Cardiac muscle cell (in vitro differentiated cells and primary cell): ENCODE data around the gene RCAN3. TPM values are rescaled to one million over a fixed set of nuclear protein-coding genes. Genes with fewer than 3 reads are reported as not detected.
"Not testable (repeated sequence)": the region's sequence is repeated elsewhere in the genome, so short reads cannot be mapped to it uniquely, and the experiment has no call there.

Experiments used
- DNase-seq, 2 donors: peaks; one replicate each; pipeline versions ENCODE4 v3.0.0 to v3.0.0-alpha.2; 2010 to 2017; ENCODE audit warnings: low read depth in 1 of 2, low spot score in 1 of 2
- H3K27ac ChIP-seq: fragments of 200-600 bp; sonication (generic); 2 replicates; pipeline ENCODE4 v1.5.1; 2016
- H3K27me3 ChIP-seq: fragments of 200-600 bp; sonication (generic); 2 replicates; pipeline ENCODE4 v1.6.0; 2016; ENCODE audit warnings: control low read depth
- H3K36me3 ChIP-seq: fragments of 200-600 bp; sonication (generic); 2 replicates; pipeline ENCODE4 v1.5.1; 2016; ENCODE audit warnings: control low read depth
- H3K4me1 ChIP-seq: fragments of 200-600 bp; sonication (generic); 2 replicates; pipeline ENCODE4 v1.8.1; 2017; ENCODE audit warnings: low read depth, mild to moderate bottlenecking, mixed run types
- H3K4me3 ChIP-seq: fragments of 200-600 bp; sonication (generic); 2 replicates; pipeline ENCODE4 v1.5.1; 2016; ENCODE audit warnings: mild to moderate bottlenecking
- H3K9me3 ChIP-seq: fragments of 200-600 bp; sonication (generic); 2 replicates; pipeline ENCODE4 v1.5.1; 2017; ENCODE audit warnings: low read depth, mild to moderate bottlenecking, control low read depth
- CTCF ChIP-seq: IDR thresholded peaks from 2 replicates; pipeline ENCODE4 v1.5.1; 2012; ENCODE audit warnings: low read depth, mild to moderate bottlenecking, low read length
- polyA plus RNA-seq: library from polyadenylated mRNA; unstranded; fragments of >200 nt; fragmentation: Nextera tagmentation; extraction: Ambion mirVana; gene quantifications from 2 replicates; pipeline ENCODE4 v1.2.1, GENCODE V29; 2016
- total RNA-seq: library from RNA; depleted of rRNA; stranded (reverse); fragments of >200 nt; gene quantifications from 2 replicates; pipeline ENCODE4 v1.2.3, GENCODE V29; 2016

RCAN3 gene
- total and polyA plus RNA-seq, 2 experiments from 2014 or later, result 6.4 to 8.4 TPM

- no peak overlapping the region for H3K27ac ChIP-seq
- H3K9me3 ChIP-seq, result no peaks in the 10 kb centered on the region
- H3K4me3 ChIP-seq, result no peak overlapping the region
- H3K4me1 ChIP-seq, result no peaks in the 10 kb centered on the region
- no peaks in the 10 kb centered on the region for H3K36me3 ChIP-seq
- H3K27me3 ChIP-seq, result no peaks in the 10 kb centered on the region
- TF ChIP-seq CTCF, result no peak
- no peak for DNase-seq
These were observed 16.1 kb upstream of the RCAN3 start for GRCh38 chr1:24486331-24487065.

- Histone ChIP-seq H3K27ac (no peak overlapping the region), H3K27me3 (no peaks in the 10 kb centered on the region), H3K4me3 (no peak overlapping the region), H3K36me3 (no peaks in the 10 kb centered on the region), H3K4me1 (no peaks in the 10 kb centered on the region), H3K9me3 (no peaks in the 10 kb centered on the region)
- TF ChIP-seq CTCF, result no peak
- no peak for DNase-seq
These were observed 15.2 kb upstream of the RCAN3 start for GRCh38 chr1:24487455-24487854.

- not testable (repeated sequence) for H3K27me3 ChIP-seq, H3K4me1 ChIP-seq, H3K9me3 ChIP-seq, H3K27ac ChIP-seq, H3K4me3 ChIP-seq, DNase-seq, H3K36me3 ChIP-seq
These were observed 14.5 kb upstream of the RCAN3 start for GRCh38 chr1:24488159-24488558.

GRCh38 chr1:24489674-24490073, 13.0 kb upstream of the RCAN3 start:
- no peak overlapping the region for H3K27ac ChIP-seq
- DNase-seq, result no peak
- no peak overlapping the region for H3K4me3 ChIP-seq
- H3K4me1 ChIP-seq, result no peaks in the 10 kb centered on the region
- no peaks in the 10 kb centered on the region for H3K36me3 ChIP-seq
- H3K27me3 ChIP-seq, result no peaks in the 10 kb centered on the region
- no peaks in the 10 kb centered on the region for H3K9me3 ChIP-seq
- no peak for TF ChIP-seq CTCF

DNA sequence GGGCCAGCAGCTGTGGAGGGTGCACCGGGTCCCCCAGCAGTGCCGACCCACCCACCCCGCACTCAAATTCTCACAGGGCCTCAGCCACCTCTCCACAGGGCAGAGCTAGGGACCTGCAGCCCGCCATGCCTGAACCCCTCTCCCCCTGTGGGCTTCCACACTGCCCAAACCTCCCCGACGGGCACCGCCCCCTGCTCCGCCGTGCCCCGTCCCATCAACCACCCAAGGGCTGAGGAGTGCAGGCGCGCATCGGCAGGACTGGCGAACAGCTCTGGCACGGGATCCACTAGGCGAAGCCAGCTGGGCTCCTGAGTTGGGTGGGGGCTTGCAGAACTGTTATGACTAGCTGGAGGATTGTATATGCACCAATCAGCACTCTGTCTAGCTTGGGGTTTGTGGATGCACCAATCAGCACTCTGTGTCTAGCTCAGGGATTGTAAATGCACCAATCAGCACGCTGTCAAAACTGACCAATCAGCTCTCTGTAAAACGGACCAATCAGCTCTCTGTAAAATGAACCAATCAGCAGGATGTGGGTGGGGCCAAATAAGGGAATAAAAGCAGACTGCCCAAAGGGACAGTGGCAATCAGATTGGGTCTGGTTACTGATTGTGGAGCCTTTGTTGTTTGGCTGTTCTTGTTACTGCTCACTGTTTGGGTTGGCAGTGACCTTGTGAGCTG, 12.4 kb upstream of the RCAN3 start:
- TF ChIP-seq CTCF, result no peak
- Histone ChIP-seq H3K9me3 (no peaks in the 10 kb centered on the region), H3K27me3 (no peaks in the 10 kb centered on the region), H3K4me1 (no peaks in the 10 kb centered on the region), H3K36me3 (no peaks in the 10 kb centered on the region), H3K27ac (no peak overlapping the region), H3K4me3 (no peak overlapping the region)
- no peak for DNase-seq
